WI38 (cell line): ENCODE data around the gene ERBB4.
"Not testable (repeated sequence)": the region's sequence is repeated elsewhere in the genome, so short reads cannot be mapped to it uniquely, and the experiment has no call there.

Source experiments
- H3K4me3 ChIP-seq: 2 replicates; pipeline ENCODE4 v1.5.1; 2011; ENCODE audit warnings: low read depth, mild to moderate bottlenecking, control low read depth, low read length
- CTCF ChIP-seq: IDR thresholded peaks from 2 replicates; pipeline ENCODE4 v1.5.1; 2012; ENCODE audit warnings: low read depth, mild to moderate bottlenecking, control low read depth, low read length

Gene ERBB4

GRCh38 chr2:211598238-211598637 is 940.4 kb downstream of the ERBB4 start:
- TF ChIP-seq CTCF = no peak
- no peak overlapping the region for H3K4me3 ChIP-seq

DNA sequence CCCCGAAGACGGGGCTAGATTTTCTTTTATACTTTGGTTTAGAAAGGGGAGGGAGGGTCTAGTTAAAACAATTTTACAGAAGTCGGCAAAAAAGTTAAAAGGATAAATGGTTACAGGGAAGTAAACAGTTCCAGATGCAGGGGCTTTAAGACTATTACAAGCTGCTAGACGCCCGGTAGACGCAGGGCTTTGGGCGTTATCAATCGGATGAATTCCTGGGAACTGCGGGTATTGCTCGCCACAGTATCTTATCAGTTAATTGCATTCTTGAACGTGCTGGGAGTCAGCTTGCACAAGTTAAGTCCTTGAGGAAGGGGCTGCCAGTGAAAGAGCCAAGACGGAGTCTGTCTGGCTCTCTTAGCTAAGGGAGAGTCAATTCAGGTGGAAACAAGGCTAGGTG is 946.6 kb downstream of the ERBB4 start:
- H3K4me3 ChIP-seq = not testable (repeated sequence)

DNA sequence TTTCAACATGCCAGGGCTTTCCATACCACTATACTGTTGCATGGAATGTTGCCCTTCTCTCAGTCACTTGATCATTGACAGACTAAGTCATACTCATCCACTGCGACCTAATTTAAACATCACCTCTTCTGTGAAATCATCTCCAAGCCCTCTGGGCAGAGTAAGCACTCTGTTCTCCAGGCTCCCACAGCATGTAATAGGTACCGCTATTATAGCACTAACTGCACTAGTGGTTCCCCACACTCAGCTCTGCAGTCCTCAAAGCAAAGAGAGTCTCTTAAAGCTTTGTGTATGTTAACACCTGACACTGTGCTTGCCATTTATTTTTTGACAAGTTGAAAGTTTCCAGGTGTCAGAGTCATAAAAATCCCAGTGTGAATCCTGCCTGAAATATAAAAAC is 947.2 kb downstream of the ERBB4 start:
- H3K4me3 ChIP-seq = no peak overlapping the region
- TF ChIP-seq CTCF = no peak

DNA sequence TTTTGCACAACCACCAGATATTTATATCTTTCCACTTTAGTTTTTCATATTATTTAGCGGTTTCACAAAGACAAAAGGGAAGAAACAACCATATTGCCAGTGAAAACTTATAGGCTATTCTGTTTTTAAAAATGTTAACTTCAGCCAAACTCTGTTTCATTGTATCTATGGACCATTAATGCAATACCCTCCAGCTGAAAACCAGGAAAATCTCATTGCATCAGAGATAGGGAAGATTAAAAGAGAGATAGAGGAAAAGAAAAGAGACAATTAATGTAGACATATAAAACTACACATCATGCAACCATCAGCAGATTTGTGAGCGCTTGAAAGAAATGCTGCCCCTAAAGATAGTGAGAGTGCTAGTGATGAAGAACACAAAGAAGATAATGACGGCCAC is 970.2 kb downstream of the ERBB4 start:
- TF ChIP-seq CTCF = no peak
- no peak overlapping the region for H3K4me3 ChIP-seq

GRCh38 chr2:211564441-211564840 is 974.2 kb downstream of the ERBB4 start:
- no peak overlapping the region for H3K4me3 ChIP-seq
- TF ChIP-seq CTCF = no peak

GRCh38 chr2:211545582-211545981 is 993.0 kb downstream of the ERBB4 start:
- no peak for TF ChIP-seq CTCF
- no peak overlapping the region for H3K4me3 ChIP-seq

DNA sequence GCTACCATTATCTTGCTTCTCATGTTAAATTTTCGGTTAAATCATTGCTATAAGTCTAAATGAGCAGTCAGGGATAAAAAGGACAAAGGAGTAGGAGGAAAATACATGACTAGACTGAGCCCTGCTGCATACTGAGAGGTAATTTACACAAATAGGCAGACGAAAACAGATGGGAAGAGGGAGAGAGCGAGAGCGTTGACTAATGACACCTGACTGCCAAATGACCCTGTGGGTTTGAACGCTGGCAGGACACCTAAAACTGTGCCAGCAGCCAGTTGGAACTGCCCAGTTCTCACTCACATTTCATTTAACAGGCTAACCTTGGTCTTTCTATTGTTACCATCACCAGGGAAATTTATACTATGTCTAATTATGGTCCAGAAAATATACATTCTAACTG is 1004.0 kb downstream of the ERBB4 start:
- TF ChIP-seq CTCF = no peak
- H3K4me3 ChIP-seq = no peak overlapping the region

- H3K4me3 ChIP-seq = not testable (repeated sequence)
Measured at GRCh38 chr2:211524248-211524647, 1014.4 kb downstream of the ERBB4 start.

DNA sequence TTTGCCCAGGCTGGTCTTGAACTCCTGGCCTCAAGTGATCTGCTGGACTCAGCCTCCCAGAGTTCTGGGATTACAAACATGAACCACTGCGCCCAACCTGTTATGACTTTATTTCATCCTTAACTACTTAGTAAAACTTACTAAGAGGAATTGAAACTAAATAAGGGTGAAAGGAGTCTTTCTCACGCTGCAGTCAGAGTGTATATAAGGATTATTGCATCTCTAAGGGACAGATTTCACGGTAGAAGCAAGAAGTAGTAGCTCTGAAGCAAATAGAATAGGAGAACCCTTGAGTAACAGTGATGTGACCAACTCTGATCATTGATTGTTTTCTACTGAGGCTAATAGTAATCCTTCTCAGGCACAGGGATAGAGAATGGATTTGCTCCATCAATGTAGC is 1022.1 kb downstream of the ERBB4 start:
- TF ChIP-seq CTCF = no peak

More for the DNA sequence above, 1022.1 kb downstream of the ERBB4 start:
- no peak overlapping the region for H3K4me3 ChIP-seq
